Measurements from ENCODE around the gene SPPL2A. TPM values are rescaled to one million over a fixed set of nuclear protein-coding genes. Genes with fewer than 3 reads are reported as not detected.
"Not testable (repeated sequence)": the region's sequence is repeated elsewhere in the genome, so short reads cannot be mapped to it uniquely, and the experiment has no call there.

Gene SPPL2A
- total RNA-seq = 100 to 1,000 TPM; 114 to 172 TPM
- 10 to 100 TPM; 70.9 to 84.3 (median 82.6) TPM for polyA plus RNA-seq (ENCODE audit: insufficient read length in 6 of 6)
- long read RNA-seq, donor 1, full-length matches to known transcripts = 9 of 31 reads
- long read RNA-seq, donor 1, partial matches to known transcripts = 22 of 31 reads
- long read RNA-seq, donor 1, other reads (novel, unspliced or antisense) = 0 of 31 reads
- long read RNA-seq, donor 2, full-length matches to known transcripts = 5 of 11 reads
- long read RNA-seq, donor 2, partial matches to known transcripts = 6 of 11 reads
- long read RNA-seq, donor 2, other reads (novel, unspliced or antisense) = 0 of 11 reads
- long read RNA-seq, donor 3, full-length matches to known transcripts = 5 of 12 reads
- long read RNA-seq, donor 3, partial matches to known transcripts = 7 of 12 reads
- long read RNA-seq, donor 3, other reads (novel, unspliced or antisense) = 0 of 12 reads
- long read RNA-seq, donor 4, full-length matches to known transcripts = 8 of 21 reads
- long read RNA-seq, donor 4, partial matches to known transcripts = 8 of 21 reads
- long read RNA-seq, donor 4, other reads (novel, unspliced or antisense) = 5 of 21 reads
- long read RNA-seq, donor 5, full-length matches to known transcripts = 7 of 14 reads
- long read RNA-seq, donor 5, partial matches to known transcripts = 7 of 14 reads
- long read RNA-seq, donor 5, other reads (novel, unspliced or antisense) = 0 of 14 reads
- long read RNA-seq, donor 6, full-length matches to known transcripts = 6 of 6 reads
- long read RNA-seq, donor 6, partial matches to known transcripts = 0 of 6 reads
- long read RNA-seq, donor 6, other reads (novel, unspliced or antisense) = 0 of 6 reads
- long read RNA-seq, donor 7, full-length matches to known transcripts = 1 of 11 reads
- long read RNA-seq, donor 7, partial matches to known transcripts = 10 of 11 reads
- long read RNA-seq, donor 7, other reads (novel, unspliced or antisense) = 0 of 11 reads
- long read RNA-seq, donor 8, full-length matches to known transcripts = 8 of 18 reads
- long read RNA-seq, donor 8, partial matches to known transcripts = 10 of 18 reads
- long read RNA-seq, donor 8, other reads (novel, unspliced or antisense) = 0 of 18 reads
- long read RNA-seq, donor 9 = 0 reads
- long read RNA-seq, donor 10, full-length matches to known transcripts = 13 of 20 reads
- long read RNA-seq, donor 10, partial matches to known transcripts = 4 of 20 reads
- long read RNA-seq, donor 10, other reads (novel, unspliced or antisense) = 3 of 20 reads
- long read RNA-seq, donor 11 = 0 reads
- long read RNA-seq, donor 12, full-length matches to known transcripts = 4 of 15 reads
- long read RNA-seq, donor 12, partial matches to known transcripts = 11 of 15 reads
- long read RNA-seq, donor 12, other reads (novel, unspliced or antisense) = 0 of 15 reads

DNA sequence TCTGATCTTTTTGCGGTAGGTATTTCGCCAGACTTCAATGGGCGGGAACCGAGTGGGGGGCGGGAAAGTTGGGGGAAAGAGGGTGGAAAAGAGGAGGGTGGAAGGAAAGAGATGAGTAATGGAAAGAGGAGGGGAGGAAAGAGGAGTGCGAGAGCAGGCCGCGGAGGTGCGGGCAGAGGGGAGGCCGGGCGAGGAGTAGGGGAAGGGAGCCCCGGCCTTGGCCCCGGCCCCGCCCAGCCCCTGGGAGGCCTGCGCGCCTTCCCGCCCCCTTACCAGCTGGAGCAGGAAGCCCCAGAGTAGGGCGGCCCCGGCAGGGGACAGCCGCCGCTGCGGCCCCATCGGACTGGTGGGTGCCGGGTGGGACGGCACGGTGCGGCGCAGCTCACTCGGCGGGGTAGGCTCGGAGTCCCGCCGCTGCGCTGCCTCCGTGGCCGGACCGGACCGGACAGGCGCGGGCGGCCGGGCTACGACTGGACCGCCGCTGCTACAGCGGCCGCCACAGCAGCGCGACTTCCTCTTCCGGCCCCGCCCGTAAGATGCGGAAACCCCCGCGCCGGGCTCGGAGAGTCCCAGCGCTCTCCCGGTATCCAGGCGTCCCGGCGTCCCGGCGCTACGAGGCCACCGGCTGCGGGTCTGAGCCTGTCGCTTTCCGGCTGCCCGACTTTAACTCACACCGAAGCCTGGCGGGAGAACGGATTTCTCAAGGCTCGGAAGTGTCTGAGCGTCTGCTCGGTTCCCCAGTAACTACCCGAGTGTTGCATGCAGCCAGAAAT, at the start of gene SPPL2A:
TSS of gene SPPL2A (minus strand) at position 512 of the 773 bp plus-strand sequence. CDS start at position 339, 173 bp downstream.
- no peaks in the 10 kb centered on the region for H3K9me3 ChIP-seq

DNA sequence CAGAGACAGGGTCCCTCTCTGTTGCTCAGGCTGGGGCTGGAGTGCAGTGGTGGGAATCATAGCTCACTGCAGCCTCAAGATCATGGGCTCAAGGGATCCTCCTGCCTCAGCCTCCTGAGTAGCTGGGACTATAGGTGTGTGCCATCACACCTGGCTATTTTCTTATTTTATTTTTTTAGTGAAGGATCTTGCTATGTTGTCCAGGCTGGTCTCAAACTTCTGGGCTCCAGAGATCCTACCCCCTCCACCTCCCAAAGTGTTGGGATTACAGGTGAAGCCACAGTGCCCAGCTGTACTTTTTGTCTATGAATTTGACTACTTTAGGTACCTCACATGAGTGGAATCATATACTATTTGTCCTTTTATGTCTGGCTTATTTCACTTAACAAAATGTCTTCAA, 49.1 kb upstream of the SPPL2A start:
- Histone ChIP-seq H3K36me3 (no peaks in the 10 kb centered on the region), H3K27me3 (no peaks in the 10 kb centered on the region), H3K4me3 (no peak overlapping the region), H3K4me1 (no peaks in the 10 kb centered on the region), H3K9me3 (no peaks in the 10 kb centered on the region), H3K27ac (no peak overlapping the region)
- TF ChIP-seq, protein P1, sequence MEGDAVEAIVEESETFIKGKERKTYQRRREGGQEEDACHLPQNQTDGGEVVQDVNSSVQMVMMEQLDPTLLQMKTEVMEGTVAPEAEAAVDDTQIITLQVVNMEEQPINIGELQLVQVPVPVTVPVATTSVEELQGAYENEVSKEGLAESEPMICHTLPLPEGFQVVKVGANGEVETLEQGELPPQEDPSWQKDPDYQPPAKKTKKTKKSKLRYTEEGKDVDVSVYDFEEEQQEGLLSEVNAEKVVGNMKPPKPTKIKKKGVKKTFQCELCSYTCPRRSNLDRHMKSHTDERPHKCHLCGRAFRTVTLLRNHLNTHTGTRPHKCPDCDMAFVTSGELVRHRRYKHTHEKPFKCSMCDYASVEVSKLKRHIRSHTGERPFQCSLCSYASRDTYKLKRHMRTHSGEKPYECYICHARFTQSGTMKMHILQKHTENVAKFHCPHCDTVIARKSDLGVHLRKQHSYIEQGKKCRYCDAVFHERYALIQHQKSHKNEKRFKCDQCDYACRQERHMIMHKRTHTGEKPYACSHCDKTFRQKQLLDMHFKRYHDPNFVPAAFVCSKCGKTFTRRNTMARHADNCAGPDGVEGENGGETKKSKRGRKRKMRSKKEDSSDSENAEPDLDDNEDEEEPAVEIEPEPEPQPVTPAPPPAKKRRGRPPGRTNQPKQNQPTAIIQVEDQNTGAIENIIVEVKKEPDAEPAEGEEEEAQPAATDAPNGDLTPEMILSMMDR (IDR thresholded peaks at IDR 0.05) = no peak
- intact Hi-C loops (cut with DNase I) = no loop called here
- ATAC-seq = no peak
- DNase-seq = no peak

More for the DNA sequence above, at the start of gene SPPL2A:
- peak; percentile 77 to 97 (median 87) for DNase-seq
- ATAC-seq = peak; percentile 95
- peak within 1 kb of the TSS; percentile 98 to 99 for H3K27ac ChIP-seq
- intact Hi-C loops (cut with DNase I) = loop anchor here in 1 of 2 donors (10.0 kb wide), 1 partner anchor 81 kb away; the partner anchor contains the start of gene TRPM7
- peak within 1 kb of the TSS; percentile 74 for H3K4me3 ChIP-seq
- H3K36me3 ChIP-seq = no peaks in the 10 kb centered on the region
- peaks cover 0 to 35% of the 10 kb centered on the region in 2 donors for H3K4me1 ChIP-seq
- no peaks in the 10 kb centered on the region for H3K27me3 ChIP-seq
- TF ChIP-seq, protein P1 (IDR thresholded peaks at IDR 0.05) = no peak

DNA sequence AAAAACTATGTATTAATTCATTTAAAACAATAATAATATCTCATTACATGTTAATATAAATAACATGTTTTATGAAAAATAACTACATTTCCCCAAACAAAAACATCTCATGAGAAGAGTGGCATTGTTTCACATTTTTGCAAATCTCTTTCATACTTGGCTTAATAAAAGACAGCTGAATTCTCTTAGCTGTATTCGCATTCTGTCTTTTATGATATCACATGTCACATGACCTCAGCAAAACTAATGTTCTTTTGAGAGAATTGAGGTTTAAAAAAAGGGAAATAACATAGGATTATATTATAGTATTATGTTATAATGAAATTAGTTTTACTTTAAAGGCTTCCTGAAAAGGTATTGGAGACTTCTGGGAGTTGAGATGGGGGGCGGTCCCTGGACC, 48.4 kb upstream of the SPPL2A start:
- TF ChIP-seq, protein P1 (IDR thresholded peaks at IDR 0.05) = no peak
- DNase-seq (no peak), ATAC-seq (no peak)
- H3K36me3 ChIP-seq = no peaks in the 10 kb centered on the region
- H3K4me1 ChIP-seq = no peaks in the 10 kb centered on the region
- intact Hi-C loops (cut with DNase I) = no loop called here
- no peaks in the 10 kb centered on the region for H3K27me3 ChIP-seq
- no peak overlapping the region for H3K4me3 ChIP-seq
- no peaks in the 10 kb centered on the region for H3K9me3 ChIP-seq
- no peak overlapping the region for H3K27ac ChIP-seq

DNA sequence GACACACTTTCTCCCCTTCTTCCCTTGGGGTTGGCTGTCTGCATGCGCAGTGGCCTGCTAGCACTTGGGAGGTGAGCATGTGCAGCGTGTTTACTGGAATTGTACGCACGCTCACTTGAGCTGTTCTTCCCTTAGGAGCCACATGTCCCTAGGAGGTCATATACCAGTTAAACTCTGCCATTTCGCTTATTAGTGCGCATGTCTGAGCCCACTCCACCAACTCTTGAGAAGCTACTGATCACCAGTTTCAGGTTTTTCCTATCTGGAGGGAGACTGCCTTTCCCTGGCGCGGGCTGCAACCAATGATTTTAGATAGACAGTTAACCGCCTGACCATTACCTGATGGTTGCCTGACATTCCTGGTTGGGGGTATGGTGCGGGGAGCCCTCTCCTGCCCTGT, 47.6 kb upstream of the SPPL2A start:
- TF ChIP-seq, protein P1 (IDR thresholded peaks at IDR 0.05) = no peak
- no peaks in the 10 kb centered on the region for H3K4me1 ChIP-seq
- no peak overlapping the region for H3K27ac ChIP-seq
- DNase-seq (no peak), ATAC-seq (no peak)
- no peaks in the 10 kb centered on the region for H3K27me3 ChIP-seq
- no peaks in the 10 kb centered on the region for H3K9me3 ChIP-seq
- intact Hi-C loops (cut with DNase I) = no loop called here
- no peak overlapping the region for H3K4me3 ChIP-seq
- H3K36me3 ChIP-seq = no peaks in the 10 kb centered on the region

- H3K36me3 ChIP-seq; H3K4me3 ChIP-seq; ATAC-seq; DNase-seq; H3K9me3 ChIP-seq; H3K4me1 ChIP-seq; H3K27me3 ChIP-seq; intact Hi-C loops (cut with DNase I); H3K27ac ChIP-seq: not testable (repeated sequence)
Observed at GRCh38 chr15:50812181-50812506, 46.6 kb upstream of the SPPL2A start.

GRCh38 chr15:50811461-50812180, 46.1 kb upstream of the SPPL2A start:
- H3K4me1 ChIP-seq; H3K27ac ChIP-seq; H3K27me3 ChIP-seq; intact Hi-C loops (cut with DNase I); H3K36me3 ChIP-seq; H3K9me3 ChIP-seq; H3K4me3 ChIP-seq: not testable (repeated sequence)
- DNase-seq = peak in 1 of 4 donors; percentile 18
- peak; percentile 78 for ATAC-seq

Data from left lung (tissue), 14 donors.